IMR-90 (cell line): ENCODE data around the gene POU2F1. TPM values are rescaled to one million over a fixed set of nuclear protein-coding genes. Genes with fewer than 3 reads are reported as not detected.

ENCODE experiments used
- ATAC-seq: fragments of 200-7000 bp; cut with Tn5 transposase; 2 replicates; pipeline ENCODE4 v1.9.1; 2020; ENCODE audit warnings: low read depth, mild to moderate bottlenecking, moderate library complexity
- BruUV-seq: library from RNA; stranded (reverse); fragments of 400-500 nt; replicated peaks from 2 replicates; lab custom pipeline; 2021; lab: Mats Ljungman, UMichigan
- CTCF ChIA-PET: fragments of 300-600 bp; formaldehyde crosslinking; extraction: SDS; loops from one replicate; lab custom pipeline; 2021; ENCODE audit warnings: antibody characterized with exemption; lab: Yijun Ruan, JAX
- POLR2A ChIA-PET: fragments of 300-600 bp; sonication (Branson Sonifier 250); formaldehyde crosslinking; loops from one replicate; lab custom pipeline; 2022; ENCODE audit warnings: antibody characterized with exemption; ENCODE audit not compliant: unreplicated experiment; lab: Charles Lee
- DNase-seq: peaks from one replicate; pipeline ENCODE4 v3.0.0; 2013
- H2AFZ ChIP-seq: replicated peaks from 2 replicates; pipeline ENCODE3; 2013; ENCODE audit warnings: low read length, mild to moderate bottlenecking; ENCODE audit not compliant: poor library complexity
- H2AK5ac ChIP-seq: 2 replicates; pipeline ENCODE4 v1.6.1; 2013; ENCODE audit warnings: low read depth, low read length, inconsistent platforms
- H2AK9ac ChIP-seq: replicated peaks from 2 replicates; pipeline ENCODE3; 2013; ENCODE audit warnings: mild to moderate bottlenecking, low read depth, low read length, moderate library complexity; ENCODE audit not compliant: poor library complexity
- H2BK120ac ChIP-seq: 2 replicates; pipeline ENCODE4 v1.6.1; 2013; ENCODE audit warnings: low read depth, low read length, inconsistent platforms
- H2BK15ac ChIP-seq: 3 replicates; pipeline ENCODE4 v1.6.1; 2013; ENCODE audit warnings: low read depth, low read length, inconsistent platforms
- H2BK20ac ChIP-seq: 2 replicates; pipeline ENCODE4 v1.6.1; 2013; ENCODE audit warnings: low read depth, mild to moderate bottlenecking, inconsistent platforms, low read length, moderate library complexity
- H2BK5ac ChIP-seq: 2 replicates; pipeline ENCODE4 v1.6.1; 2013; ENCODE audit warnings: mild to moderate bottlenecking, low read depth, low read length, inconsistent platforms; ENCODE audit not compliant: poor library complexity, severe bottlenecking
- H3K14ac ChIP-seq: replicated peaks from 2 replicates; pipeline ENCODE4 v1.6.1; 2013; ENCODE audit warnings: low read depth, low read length, inconsistent platforms
- H3K18ac ChIP-seq: 2 replicates; pipeline ENCODE4 v1.6.1; 2013; ENCODE audit warnings: low read depth, low read length, control low read depth
- H3K23ac ChIP-seq: 2 replicates; pipeline ENCODE4 v1.6.1; 2013; ENCODE audit warnings: low read depth, low read length, inconsistent platforms
- H3K27ac ChIP-seq: 2 replicates; pipeline ENCODE4 v1.5.1; 2013; ENCODE audit warnings: mild to moderate bottlenecking, control low read depth, low read length; ENCODE audit not compliant: insufficient read depth
- H3K27me3 ChIP-seq: 2 replicates; pipeline ENCODE4 v1.6.1; 2013; ENCODE audit warnings: low read length; ENCODE audit not compliant: control insufficient read depth, insufficient read depth
- H3K36me3 ChIP-seq: 2 replicates; pipeline ENCODE4 v1.6.1; 2013; ENCODE audit warnings: low read length, mixed read lengths; ENCODE audit not compliant: control insufficient read depth, insufficient read depth
- H3K4ac ChIP-seq: 2 replicates; pipeline ENCODE4 v1.6.1; 2013; ENCODE audit warnings: low read depth, low read length, inconsistent platforms
- H3K4me1 ChIP-seq: 2 replicates; pipeline ENCODE4 v1.6.1; 2013; ENCODE audit warnings: low read length, mixed read lengths; ENCODE audit not compliant: control insufficient read depth, insufficient read depth
- H3K4me2 ChIP-seq: 2 replicates; pipeline ENCODE4 v1.6.1; 2013; ENCODE audit warnings: low read depth, mild to moderate bottlenecking, control low read depth, low read length, moderate library complexity
- H3K4me3 ChIP-seq: 2 replicates; pipeline ENCODE4 v1.5.1; 2013; ENCODE audit warnings: low read depth, mild to moderate bottlenecking, control low read depth, low read length, moderate library complexity; ENCODE audit not compliant: insufficient read depth
- H3K56ac ChIP-seq: 2 replicates; pipeline ENCODE4 v1.6.1; 2013; ENCODE audit warnings: low read length, inconsistent platforms; ENCODE audit not compliant: insufficient read depth; ENCODE audit errors: extremely low read depth
- H3K79me1 ChIP-seq, 2 experiments: 2 replicates each; pipeline ENCODE4 v1.6.1; 2013; ENCODE audit warnings: low read length in 2 of 2, inconsistent platforms in 1 of 2, low read depth in 1 of 2
- H3K9ac ChIP-seq: 2 replicates; pipeline ENCODE4 v1.6.1; 2013; ENCODE audit warnings: low read depth, low read length, control low read depth
- H3K9me1 ChIP-seq: 2 replicates; pipeline ENCODE4 v1.6.1; 2013; ENCODE audit warnings: low read length, inconsistent platforms; ENCODE audit not compliant: insufficient read depth
- H3K9me3 ChIP-seq: 2 replicates; pipeline ENCODE4 v1.6.1; 2013; ENCODE audit warnings: low read length; ENCODE audit not compliant: control insufficient read depth, insufficient read depth
- H4K20me1 ChIP-seq: 2 replicates; pipeline ENCODE4 v1.6.1; 2013; ENCODE audit warnings: low read length, inconsistent platforms; ENCODE audit not compliant: insufficient read depth
- H4K5ac ChIP-seq: 2 replicates; pipeline ENCODE4 v1.6.1; 2013; ENCODE audit warnings: mild to moderate bottlenecking, low read depth, low read length, control low read depth
- H4K8ac ChIP-seq, 2 experiments: 2 replicates each; pipeline ENCODE4 v1.6.1; 2013; ENCODE audit warnings: low read depth in 2 of 2, low read length in 2 of 2, control low read depth in 1 of 2, inconsistent platforms in 1 of 2
- H4K91ac ChIP-seq: 2 replicates; pipeline ENCODE4 v1.6.1; 2013; ENCODE audit warnings: low read depth, low read length, inconsistent platforms; ENCODE audit not compliant: insufficient read depth
- BHLHE40 ChIP-seq: fragments of 150-350 bp; IDR thresholded peaks from 2 replicates; pipeline ENCODE4 v1.6.1; 2016; ENCODE audit warnings: mild to moderate bottlenecking, low read depth, low read length
- CHD1 ChIP-seq: IDR thresholded peaks from 2 replicates; pipeline ENCODE4 v1.6.1; 2012; ENCODE audit warnings: low read depth, low read length, improper control_type of control experiment
- MXI1 ChIP-seq: IDR thresholded peaks from 2 replicates; pipeline ENCODE4 v1.6.1; 2012; ENCODE audit warnings: low read depth, mild to moderate bottlenecking, low read length, moderate library complexity, borderline replicate concordance
- RAD21 ChIP-seq: IDR thresholded peaks from 2 replicates; pipeline ENCODE4 v1.6.1; 2012; ENCODE audit warnings: low read length, improper control_type of control experiment
- WGBS, 2 experiments: methylation state at CpG; one replicate each; pipeline versions ENCODE4 v1.1.5 to v1.1.7; 2013; ENCODE audit warnings: missing lambda C conversion rate in 2 of 2; ENCODE audit not compliant: insufficient read length in 1 of 2; ENCODE audit errors: extremely low coverage in 2 of 2; 5-methylcytosine and 5-hydroxymethylcytosine counted together
- dilution Hi-C: fragments of 300-500 bp; cut with HindIII; formaldehyde crosslinking; loops from one replicate; pipeline ENCODE4 v1.14.3; 2018; ENCODE audit warnings: low sequenced_read_pairs; ENCODE audit not compliant: unreplicated experiment
- in situ Hi-C: fragments of 300-500 bp; cut with MboI; formaldehyde crosslinking; loops from 3 replicates; pipeline ENCODE4 v1.14.3; 2019; ENCODE audit warnings: low sequenced_read_pairs, inconsistent platforms, mixed read lengths
- intact Hi-C: fragments of 100-400 bp; cut with micrococcal nuclease; formaldehyde crosslinking; loops from 2 replicates; pipeline ENCODE4 v1.10.0; 2022
- polyA plus RNA-seq, 3 experiments: library from polyadenylated mRNA; depleted of rRNA; stranded (reverse); fragments of >200 nt; gene quantifications; 2 replicates each; pipeline ENCODE4 v1.2.3, GENCODE V29; 2012; ENCODE audit warnings: low replicate concordance in 1 of 3
- total RNA-seq: library from RNA; depleted of rRNA; stranded (reverse); fragments of >200 nt; gene quantifications from 2 replicates; pipeline ENCODE4 v1.2.3, GENCODE V29; 2012

Gene POU2F1
- total and polyA plus RNA-seq, 2 of the 4 experiments (the other 2 are of a cell fraction) = 1.2 to 3.4 TPM

GRCh38 chr1:167289966-167290365, 69.3 kb downstream of the POU2F1 start:
- no CpG with 5 or more reads among the region's 5 CpGs for WGBS, 2 experiments
- no peaks in the 10 kb centered on the region for H3K36me3 ChIP-seq
- no peak overlapping the region for H4K5ac ChIP-seq
- no peak overlapping the region for H2BK15ac ChIP-seq
- no peak overlapping the region for H3K4me3 ChIP-seq
- no peak for TF ChIP-seq RAD21
- no peak for TF ChIP-seq CHD1
- TF ChIP-seq MXI1 = no peak
- TF ChIP-seq BHLHE40 = no peak
- no peak overlapping the region for H3K56ac ChIP-seq
- ChIA-PET POLR2A (no interaction called here), CTCF (interaction anchor here (0.6 kb wide), 1 partner anchor 9 kb away, joined by 4 read pairs; no protein-coding TSS in a partner anchor)
- in situ Hi-C loops (no loop called here), intact Hi-C loops (loop anchor here (5.0 kb wide), 1 partner anchor 52 kb away; no protein-coding TSS in a partner anchor), dilution Hi-C loops (no loop called here)
- no peak overlapping the region for H4K91ac ChIP-seq
- no peak overlapping the region for H3K14ac ChIP-seq
- H3K4me2 ChIP-seq = no peak overlapping the region
- H3K9ac ChIP-seq = no peak overlapping the region
- no peak overlapping the region for H2AK9ac ChIP-seq
- H3K9me1 ChIP-seq = no peaks in the 10 kb centered on the region
- no peak overlapping the region for H3K27ac ChIP-seq
- no peaks in the 10 kb centered on the region for H4K20me1 ChIP-seq
- ATAC-seq = no peak
- no peak overlapping the region for H3K4ac ChIP-seq
- H2AFZ ChIP-seq = no peak overlapping the region
- H3K4me1 ChIP-seq = 0 out of 2 replicates have a peak, but pooled peaks cover 2% of the 10 kb centered on the region
- no peak overlapping the region for H4K8ac ChIP-seq
- H2AK5ac ChIP-seq = no peak overlapping the region
- no peak for DNase-seq
- BruUV-seq = no TSS peak
- H3K79me1 ChIP-seq = peaks cover 2 to 5% of the 10 kb centered on the region in 2 experiments; a peak in 2 of 4 replicates
- H3K18ac ChIP-seq = no peak overlapping the region
- no peak overlapping the region for H2BK120ac ChIP-seq
- H3K9me3 ChIP-seq = no peaks in the 10 kb centered on the region
- no peak overlapping the region for H2BK20ac ChIP-seq
- H3K23ac ChIP-seq = no peak overlapping the region
- H3K27me3 ChIP-seq = no peaks in the 10 kb centered on the region
- H2BK5ac ChIP-seq = no peak overlapping the region
